ENCODE results near the gene ZBTB45.

The ZBTB45 gene

DNA sequence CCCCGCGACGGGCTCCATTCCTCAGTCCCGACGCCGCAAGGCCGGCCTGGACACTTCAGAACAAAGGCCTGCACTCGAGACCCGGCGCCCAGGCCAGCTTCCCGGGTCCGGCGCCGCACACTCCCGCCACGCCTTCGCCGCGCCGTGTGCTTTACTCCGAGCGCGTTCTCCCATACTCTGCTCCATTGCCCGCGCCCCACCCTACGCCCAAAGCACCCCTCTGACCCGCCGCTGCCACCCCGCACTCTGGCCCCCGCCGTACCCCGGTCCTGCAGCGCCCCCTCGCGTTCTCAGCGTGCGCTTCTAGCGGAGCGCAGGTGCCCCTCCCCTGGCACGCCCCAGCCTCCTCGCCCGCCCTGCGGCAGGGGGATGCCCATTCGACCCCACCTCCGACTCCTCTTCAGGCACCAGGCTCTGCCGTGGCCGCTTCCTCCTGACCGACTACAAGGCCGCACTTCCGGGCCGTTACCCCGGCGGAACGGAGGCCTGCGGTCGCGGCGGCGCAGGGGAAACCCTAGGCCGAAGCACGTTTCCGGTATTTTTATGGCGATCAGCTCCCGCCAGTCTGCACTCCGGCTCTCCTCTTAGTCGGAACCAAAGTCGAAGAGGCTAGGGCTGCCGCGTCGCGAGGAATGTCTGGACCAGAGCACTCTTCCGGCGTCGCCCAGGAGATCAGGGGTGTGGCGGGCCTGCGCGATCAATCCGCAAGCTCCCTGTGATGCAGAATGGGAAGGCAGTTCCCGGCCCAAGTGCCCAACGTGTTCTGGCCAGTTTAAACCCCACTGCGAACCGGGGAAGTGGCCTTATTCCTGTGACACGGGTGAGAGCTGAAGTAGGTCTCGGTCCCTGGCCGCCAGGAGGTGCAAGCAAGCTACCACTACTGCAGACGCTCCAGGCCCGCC lies at the start of gene ZBTB45:
Gene ZBTB45, minus strand, starts transcription at position 456 of the 902 bp plus-strand sequence. CDS start 2,137 bp downstream, outside the sequence.
- DNase-seq = peak; percentile 93 to 94

DNA sequence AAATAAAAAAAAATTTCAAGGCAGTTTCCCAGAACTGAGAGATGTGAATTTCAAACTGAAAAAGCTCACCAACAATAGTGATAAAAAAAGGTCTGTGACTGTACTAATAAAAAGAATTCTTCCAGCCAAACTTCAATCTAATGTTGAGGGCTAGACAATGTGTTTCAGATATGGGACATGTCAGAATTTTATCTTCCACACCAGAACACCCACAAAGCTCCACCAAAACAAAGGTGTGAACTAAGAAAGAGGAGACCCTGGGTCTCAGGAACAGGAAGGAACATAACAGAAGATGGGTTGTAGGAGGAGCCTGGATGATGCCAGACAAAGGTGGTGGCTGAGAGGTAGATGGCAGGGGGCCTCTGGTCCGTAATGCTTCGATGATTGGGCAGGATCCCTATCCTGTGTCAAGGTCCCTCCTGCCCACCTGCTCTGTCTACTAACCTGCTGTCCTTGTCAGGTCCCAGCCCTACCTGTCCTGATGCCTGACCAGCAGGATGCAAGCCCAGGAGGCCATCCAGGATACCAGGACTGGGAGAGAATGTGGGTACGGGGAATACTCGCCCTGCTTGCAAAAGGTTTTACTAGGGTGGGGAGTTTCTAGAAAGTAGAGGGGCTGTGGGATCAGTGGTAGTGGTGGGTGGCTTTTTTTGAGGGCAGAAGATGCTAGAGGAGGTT lies 49.0 kb upstream of the ZBTB45 start:
- no peak for DNase-seq

DNA sequence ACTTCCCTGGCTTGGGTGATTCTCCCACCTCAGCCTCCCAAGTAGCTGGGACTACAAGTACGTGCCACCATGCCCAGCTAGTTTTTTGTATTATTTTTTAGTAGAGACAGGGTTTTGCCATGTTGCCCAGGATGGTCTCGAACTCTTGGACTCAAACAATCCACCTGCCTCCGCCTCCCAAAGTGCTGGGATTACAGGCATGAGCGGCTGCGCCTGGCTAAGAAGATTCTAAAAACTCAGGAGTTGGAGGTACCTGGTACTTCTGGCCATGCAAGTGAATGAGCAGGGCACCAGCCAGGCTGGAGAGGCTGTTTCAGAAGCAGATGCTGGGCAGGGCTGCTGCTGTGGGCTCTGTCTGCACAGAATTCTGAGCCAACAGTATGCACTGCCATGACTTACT lies 47.4 kb upstream of the ZBTB45 start:
- no peak for DNase-seq

DNA sequence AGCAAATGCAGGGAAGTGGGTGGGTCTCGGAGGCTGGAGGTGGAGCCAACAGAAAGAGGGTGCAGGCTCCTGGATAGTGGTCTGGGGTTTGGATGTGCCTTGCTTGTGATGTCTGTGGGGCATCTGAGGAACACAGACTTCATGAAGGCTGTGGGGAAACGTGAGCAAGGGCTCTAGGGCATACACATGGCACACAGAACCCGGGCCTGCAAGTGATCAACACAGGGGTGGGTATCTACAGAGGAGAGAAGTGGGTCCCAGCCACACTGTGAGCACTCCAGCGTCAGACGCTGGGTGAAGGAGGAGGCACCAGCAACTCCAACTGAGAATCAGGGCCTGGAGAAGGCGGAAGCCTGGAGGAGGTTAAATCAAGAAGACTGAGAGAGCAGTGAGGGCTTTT lies 44.2 kb upstream of the ZBTB45 start:
- DNase-seq = no peak

DNA sequence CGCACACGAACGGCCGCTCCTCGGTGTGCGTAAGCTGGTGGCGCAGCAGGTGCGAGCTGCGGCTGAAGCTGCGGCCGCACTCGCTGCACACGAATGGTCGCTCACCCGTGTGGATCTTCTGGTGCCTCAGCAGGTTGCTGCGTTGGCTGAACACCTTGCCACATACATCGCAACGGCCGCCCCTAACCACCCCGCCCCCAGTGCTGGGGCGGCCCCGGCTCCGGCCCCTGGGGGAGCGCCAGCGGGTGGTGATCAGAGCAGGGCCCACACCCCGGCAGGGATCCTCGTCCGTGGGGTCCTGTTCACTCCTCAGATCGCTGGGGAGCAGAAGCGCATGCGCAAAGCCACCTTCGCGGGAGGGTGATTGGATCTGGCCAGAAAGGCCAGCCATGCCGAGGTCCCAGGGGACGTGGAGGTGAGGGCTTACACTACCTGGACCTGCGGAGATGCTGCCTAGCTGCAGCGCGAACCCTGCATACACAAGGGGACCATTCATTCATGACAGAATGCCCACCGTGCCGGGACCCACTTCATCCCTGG lies 43.5 kb upstream of the ZBTB45 start:
- DNase-seq = peak in 1 of 2 donors; percentile 58

DNA sequence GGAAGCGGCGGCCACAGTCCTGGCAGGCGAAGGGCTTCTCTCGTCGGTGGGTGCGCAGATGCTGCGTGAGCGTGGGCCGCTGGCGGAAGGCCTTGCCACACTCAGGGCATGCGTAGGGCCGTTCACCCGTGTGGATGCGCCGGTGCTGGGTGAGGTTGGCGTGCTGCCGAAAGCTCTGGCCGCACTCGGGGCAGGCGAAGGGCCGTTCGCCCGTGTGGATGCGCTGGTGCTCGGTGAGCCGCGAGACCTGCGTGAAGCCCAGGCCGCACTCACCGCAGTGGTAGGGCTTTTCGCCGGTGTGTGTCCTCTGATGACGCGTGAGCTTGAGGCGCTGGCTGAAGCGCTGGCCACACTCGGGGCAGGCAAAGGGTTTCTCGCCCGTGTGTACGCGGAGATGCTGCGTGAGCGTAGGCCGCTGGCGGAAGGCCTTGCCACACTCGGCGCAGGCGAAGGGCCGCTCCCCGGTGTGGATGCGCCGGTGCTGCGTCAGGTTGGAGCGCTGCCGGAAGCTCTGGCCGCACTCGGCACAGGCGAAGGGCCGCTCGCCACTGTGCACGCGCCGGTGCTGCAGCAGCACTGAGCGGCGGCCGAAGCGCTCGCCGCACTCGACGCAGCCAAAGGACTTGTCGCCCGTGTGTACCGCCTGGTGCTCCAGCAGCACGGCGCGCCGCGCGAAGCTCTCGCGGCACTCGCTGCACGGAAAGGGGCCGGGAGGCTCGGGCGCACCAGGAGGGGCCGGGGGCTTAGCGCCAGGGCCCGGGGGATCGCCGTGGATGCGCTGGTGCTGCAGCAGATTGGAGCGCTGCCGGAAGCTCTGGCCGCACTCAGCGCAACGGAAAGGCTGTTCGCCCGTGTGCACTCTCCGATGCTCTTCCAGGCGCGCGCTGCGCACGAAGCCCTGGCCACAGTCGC lies 42.8 kb upstream of the ZBTB45 start:
- DNase-seq = peak in 1 of 2 donors; percentile 34

DNA sequence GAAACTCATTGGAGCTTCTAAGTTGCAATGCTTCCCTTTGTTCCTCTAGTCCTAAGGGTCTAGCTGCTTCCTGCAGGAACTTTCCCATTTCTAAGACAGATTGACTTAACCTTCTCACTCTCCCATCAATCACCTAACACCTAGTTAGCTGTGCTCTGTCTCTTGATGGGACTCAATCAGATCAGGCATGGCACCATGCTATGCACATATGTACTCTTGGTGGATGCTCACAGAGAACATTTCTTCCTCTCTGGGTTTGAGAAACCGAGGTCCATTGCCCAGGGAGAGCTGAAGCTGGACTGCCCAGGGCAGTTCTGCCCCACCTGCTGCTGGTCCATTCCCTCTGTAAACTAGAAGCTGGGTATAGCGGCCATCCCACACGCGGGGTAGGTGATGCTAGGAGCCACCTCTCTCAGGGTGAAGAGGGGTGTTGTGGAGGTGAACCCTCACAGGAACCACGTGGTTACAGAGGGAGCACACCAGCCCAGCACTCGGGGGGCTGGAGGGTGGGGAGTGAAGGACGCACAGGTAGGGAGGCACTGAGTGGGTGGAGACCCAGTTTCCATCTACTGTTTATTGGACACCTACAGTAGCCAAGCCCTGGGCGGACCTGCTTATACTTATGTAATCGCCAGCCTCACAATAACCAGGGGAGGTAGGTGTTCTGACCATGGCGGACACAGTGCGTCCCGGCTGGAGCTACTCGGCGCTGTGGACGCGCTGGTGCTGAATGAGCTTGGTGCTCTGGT lies 41.9 kb upstream of the ZBTB45 start:
- no peak for DNase-seq

DNA sequence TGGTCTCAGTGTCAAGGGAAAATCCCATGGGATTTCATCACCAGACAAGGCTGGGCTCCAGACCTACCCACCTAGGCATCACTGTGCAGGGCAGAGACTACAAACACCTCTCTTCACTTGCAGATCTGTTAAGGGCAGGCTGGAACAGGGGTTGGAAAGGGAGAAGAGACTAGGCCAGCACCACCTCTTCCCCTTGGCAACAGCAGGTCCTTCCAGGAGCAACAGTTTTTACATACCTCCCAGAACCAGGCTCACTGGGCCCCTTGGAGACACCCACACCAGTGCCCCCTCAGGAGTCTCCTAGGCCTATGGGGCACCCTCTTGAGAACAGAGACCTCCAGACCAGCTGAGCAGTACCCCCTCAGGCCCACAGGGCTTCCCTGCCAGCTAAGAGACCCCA lies 41.3 kb upstream of the ZBTB45 start:
- no peak for DNase-seq

DNA sequence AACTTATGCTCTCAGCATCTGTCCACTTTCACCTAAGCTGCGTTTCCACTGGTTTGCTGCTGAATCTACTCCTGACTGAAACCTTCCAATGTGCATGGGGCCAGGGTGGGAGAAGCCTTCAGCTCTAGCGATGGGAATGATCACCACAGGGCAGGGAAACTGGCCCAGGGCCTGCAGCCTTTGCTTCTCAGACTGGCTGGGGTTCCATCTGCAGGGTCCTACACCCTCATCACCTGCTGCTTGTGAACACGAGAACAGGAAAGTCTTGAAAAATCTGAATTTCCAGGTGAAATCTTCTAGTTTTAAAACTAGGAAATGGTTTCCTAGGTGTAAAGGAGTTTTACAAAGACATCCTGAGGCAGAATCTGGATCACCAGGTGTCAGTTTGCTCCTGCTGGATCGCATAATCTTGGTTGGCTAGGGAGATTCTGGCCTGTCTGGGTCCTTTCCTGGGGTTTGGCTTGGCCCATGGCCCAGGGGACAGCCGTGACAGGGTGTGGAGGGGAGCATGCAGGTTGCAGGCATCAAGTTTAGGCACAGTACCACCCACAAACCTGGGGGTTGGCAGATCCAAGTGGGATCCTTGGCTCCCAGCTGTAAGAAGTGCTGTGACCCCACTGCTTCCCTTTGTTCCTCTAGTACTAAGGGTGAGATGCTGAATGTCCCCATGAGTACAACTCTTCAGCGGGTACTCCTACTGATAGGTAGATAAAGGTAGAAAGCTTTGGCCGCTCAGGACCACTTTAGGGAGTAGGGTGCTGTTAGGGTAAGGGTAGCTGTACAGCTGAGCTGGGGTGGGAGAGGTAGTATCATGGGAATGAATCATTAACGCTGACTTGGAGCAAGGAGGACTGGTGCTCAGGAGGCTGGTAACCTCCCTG lies 40.6 kb upstream of the ZBTB45 start:
- no peak for DNase-seq

DNA sequence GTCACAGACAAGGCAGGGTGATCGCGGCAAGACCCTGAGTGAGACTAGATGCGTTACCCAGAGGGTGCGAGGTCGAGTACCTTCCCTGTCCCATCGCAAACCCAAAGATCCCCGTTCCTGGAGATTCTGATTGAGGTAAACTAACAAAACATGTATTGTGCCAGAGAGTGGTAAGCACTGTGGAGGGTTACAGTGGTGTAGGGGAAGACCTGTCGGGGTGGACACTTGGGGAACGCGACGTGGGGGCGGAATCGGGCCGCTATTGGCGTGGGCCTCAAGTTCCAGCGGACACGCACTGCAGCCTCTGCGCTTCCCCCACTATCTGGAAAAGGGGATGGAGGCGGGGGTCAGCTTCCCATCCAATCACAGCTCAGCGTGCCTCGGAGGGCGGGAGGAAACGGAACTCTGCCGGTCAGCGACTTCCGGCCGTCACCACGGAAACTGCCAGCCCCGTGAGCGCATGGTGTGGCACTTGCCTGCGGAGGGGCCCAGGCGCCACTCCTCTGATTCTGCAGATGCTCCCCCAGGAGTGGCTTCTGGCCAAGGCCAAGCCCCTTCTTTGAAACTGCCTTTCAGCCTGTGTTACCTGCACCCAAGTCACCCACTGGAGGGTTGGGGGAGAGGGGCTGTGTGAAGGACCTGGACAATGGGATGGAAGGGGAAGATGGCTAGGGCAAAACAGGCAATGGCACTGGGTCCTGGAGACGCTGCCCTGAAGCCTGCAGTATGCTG lies 39.8 kb upstream of the ZBTB45 start:
- peak; percentile 67 to 84 for DNase-seq

DNA sequence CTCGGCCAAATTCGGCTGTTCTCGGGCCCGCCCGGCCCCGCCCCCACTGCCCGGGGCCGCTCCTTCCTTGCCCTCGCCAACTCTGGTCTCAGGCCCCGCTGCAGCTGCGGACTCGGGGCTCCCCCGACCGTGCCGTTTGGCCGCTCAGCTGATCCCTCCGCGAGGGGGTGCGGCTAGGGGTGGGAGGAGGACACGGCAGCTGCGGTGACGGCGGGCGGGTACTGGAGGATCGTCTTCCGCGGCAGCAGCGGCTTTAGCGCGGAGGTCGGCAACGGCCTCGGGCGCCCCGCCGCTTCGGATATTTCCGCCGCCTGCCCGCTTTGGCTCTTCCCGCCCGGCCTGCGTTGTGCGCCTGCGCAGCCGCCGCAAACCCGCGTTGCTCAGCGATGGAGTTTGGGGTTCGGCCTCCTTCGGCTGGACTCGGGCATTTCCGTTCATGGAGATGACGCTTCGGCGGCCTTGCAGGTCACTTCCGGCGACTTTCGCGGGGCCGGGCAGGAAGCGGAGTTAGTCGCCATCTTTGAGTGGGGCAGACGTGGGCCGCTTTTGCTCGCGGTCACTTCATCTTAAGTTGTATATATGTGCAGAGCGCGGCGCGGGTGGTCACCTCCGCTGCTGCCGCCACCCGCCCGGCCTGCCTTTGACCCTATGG lies 39.1 kb upstream of the ZBTB45 start:
- peak; percentile 99 to 100 for DNase-seq

DNA sequence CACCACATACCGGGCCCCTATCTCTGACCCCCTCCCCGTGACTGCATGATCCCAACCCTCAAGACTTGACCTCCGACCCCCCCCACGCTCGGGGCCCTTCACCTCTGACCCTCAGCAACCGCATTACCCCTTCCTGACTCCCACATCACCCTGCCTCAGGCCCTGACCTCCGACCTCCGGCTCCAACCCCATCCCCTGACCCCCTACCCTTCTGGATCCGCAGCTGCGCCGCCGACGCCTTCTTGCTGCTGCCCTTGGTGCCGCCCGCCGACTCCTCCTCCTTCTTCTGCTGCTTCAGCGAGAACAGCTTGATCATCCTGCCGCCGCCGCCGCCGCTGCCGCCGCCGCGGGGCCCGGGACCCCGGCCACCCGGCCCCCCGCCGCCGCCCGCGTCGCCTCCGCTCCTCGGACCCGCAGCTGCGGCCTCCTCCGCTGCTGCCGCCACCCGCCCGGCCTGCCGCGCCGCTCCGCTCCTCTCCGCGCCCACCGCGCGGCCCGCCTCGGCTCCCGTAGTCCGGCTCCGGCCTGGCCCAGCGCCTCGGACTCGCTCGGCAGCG lies 38.5 kb upstream of the ZBTB45 start, which contains the start of gene UBE2M:
Gene UBE2M, minus strand, starts transcription at position 546 of the 557 bp plus-strand sequence. Its CDS starts 230 bp downstream, at position 316.
- DNase-seq = peak in 1 of 2 donors; percentile 61

DNA sequence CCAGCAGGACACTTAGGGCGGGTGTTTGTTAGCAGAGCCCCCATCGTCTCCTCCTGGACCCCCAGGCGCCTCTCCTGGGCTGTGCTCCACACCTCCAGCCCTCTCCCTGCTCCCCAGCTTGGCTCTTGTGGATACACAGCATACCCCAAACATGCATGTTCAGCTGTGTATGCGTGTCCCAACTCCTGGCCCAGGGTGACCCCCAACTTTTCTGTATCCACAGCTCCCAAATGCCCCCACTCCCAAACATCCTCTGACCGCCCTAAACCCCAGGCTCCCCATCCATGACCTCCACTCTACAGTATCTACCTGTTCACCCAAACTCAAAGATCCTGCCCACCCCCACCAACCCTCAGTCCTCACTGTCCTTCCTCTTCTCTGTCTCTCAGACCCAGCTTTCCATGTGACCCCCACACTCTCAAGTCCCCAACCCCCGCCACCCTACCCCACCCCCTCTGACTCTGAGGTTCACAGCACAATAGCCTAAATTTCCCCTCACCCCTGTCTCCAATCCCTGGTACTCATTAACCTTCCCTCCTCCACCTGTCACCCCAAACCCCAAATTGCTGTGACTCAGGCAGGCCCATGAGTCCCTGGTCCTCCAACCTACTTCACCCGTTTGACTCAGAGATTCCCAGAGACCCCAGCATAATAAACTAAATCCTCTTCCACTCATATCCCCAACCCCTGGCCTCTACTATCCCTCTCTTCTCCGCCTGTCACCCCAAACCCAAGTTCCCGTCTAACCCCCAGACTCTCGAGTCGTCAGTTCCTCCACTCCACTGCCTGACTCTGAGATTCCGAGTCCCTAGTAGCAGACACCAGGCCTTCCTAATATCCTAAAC lies 37.8 kb upstream of the ZBTB45 start:
- no peak for DNase-seq

DNA sequence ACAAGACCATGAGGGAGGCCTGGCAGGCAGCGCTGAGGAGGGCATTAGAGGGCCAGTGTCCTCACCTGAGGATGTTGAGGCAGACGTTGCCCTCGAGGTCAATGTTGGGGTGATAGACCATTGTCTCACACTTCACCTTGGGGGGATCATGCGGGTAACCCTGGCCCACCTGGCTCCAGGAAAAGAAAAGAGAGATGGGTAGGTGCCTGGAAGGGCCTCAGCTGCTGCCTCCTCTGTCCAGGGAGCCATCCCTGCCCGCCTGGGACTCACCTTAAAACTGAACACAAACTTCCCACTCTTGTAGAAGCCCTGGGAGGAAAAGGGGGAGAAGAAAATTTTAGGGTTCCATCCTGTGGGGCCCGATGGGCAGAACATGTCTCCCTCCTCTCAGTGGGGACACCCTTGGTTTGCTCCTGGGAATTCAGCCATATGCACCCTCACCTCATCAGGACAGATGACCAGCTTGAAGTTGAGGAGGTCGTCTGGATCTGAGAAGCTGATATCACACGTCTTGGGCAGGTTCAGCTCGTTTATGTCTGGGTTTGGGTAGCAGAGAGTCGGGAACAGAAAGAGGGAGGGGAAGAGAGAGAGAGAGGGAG lies 37.1 kb upstream of the ZBTB45 start:
- DNase-seq = no peak

DNA sequence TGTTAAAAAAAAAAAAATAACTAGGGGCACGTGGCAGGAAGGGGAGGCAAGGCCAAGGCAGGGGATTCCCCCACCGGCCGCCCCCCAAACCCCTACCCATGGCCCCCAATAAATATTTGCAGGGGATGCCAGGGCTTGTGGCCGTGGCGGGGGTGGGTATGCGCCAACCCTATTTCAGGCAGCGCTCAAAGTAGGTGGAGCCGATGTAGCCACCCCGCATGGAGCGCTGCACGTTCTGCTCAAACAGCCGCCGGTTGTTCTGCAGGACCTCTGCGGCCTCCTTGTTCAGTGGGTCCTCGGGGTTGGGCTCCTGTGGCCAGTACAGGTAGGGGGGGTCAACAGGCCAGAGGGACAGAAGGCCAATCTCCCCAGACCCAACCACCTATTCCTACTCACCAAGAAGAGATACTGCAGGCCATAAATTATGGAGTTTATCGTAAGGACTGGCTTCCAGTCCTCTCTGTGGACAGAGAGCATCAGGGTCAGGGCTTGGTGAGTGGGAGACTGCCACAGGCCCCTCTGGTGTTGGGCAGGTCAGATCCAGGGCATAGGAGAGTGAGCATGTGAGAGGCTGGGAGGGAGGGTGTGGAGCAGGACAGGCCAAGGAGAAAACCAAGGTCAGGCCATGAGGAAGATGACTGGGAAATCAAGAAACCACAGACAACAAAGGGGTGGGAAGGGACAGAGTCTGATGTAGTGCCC lies 36.5 kb upstream of the ZBTB45 start:
- DNase-seq = no peak

DNA sequence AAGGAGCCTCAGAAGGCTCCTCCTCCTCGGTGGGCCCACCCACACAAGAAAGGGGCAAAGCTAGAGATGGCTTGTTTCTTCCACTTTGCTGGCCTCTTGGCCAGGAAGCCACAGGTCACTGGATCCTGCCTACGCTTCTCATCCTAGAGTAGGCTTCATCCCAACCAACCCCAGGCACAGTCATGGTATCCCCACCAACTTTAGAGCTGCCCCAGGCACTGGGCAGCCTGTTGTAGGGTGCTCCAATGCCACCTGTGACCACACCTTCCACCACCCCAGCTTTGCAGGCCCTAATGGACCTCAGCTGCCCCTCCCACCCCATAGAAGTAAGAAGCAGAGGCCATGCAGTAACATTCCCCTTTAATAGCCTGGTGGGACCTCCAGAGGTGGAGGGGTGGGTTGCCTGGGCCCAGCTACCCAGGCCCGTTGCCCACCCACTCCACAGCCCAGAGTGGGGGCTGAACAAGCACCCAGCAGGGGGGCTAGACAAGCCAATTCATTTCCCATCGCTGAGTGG lies 35.8 kb upstream of the ZBTB45 start:
- DNase-seq = no peak

All from CD4-positive, alpha-beta T cell treated with Interleukin-1 beta for 1 hour (primary cell).